Upper lobe of right lung (tissue), 1 donor: ENCODE results near the gene BCL3. TPM values are rescaled to one million over a fixed set of nuclear protein-coding genes. Genes with fewer than 3 reads are reported as not detected.

Source experiments
- ATAC-seq: fragments of 200-7000 bp; cut with Tn5 transposase; one replicate; pipeline ENCODE4 v1.9.1; 2020; ENCODE audit warnings: mild to moderate bottlenecking, moderate library complexity
- DNase-seq: peaks from one replicate; pipeline ENCODE4 v3.0.0-alpha.2; 2020
- H3K27ac ChIP-seq: fragments of 200-600 bp; one replicate; pipeline ENCODE4 v1.8.0; 2022
- H3K27me3 ChIP-seq: fragments of 200-600 bp; one replicate; pipeline ENCODE4 v1.8.0; 2022; ENCODE audit warnings: mild to moderate bottlenecking
- H3K36me3 ChIP-seq: fragments of 200-600 bp; one replicate; pipeline ENCODE4 v1.8.0; 2022
- H3K4me1 ChIP-seq: fragments of 200-600 bp; one replicate; pipeline ENCODE4 v1.8.0; 2022
- H3K4me3 ChIP-seq: fragments of 200-600 bp; one replicate; pipeline ENCODE4 v1.8.0; 2022; ENCODE audit warnings: mild to moderate bottlenecking
- H3K9me3 ChIP-seq: fragments of 200-600 bp; one replicate; pipeline ENCODE4 v1.8.0; 2022
- intact Hi-C: fragments of 100-400 bp; cut with DNase I; formaldehyde crosslinking; loops from one replicate; pipeline ENCODE4 v1.11.0; 2022
- total RNA-seq: library from RNA; stranded (reverse); fragmentation: NEBNext Ultra II Directional; extraction: Animal tissue kit (Norgen Biotek cat#: 25700); gene quantifications from one replicate; pipeline ENCODE4 v1.2.1, GENCODE V29; 2021
- TF ChIP-seq, protein P1 (sequence below): fragments of 200-600 bp; IDR thresholded peaks from one replicate; pipeline ENCODE4 v1.8.0; 2022; ENCODE audit warnings: antibody characterized with exemption
- donor health status: DM: no; HTN: yes; CAD: no; lungs with severe emphysema.

Gene BCL3
- total RNA-seq, 1 donor from 2014 or later: 87.4 TPM

DNA sequence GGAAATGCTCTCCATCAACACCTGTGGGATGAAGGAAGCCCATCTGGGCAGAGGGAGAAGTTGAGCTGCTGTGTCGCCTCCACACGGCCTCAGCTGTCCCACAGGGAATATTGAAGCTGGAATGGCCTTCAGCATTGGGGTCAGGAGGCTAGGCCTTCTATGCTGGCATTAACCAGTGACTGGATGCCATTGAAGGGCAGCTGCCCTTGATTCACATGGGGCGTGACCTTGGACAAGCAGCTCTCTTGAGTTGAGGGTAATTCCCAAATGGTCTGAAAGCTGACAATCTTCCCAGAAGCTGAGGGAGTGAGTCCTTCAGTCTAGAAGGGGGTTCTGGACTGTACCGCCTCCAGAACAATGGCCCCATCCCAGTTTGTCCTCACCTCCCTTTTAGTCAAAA is 6.7 kb downstream of the BCL3 start:
- no peaks in the 10 kb centered on the region for H3K27me3 ChIP-seq
- intact Hi-C loops: no loop called here
- TF ChIP-seq, protein P1, sequence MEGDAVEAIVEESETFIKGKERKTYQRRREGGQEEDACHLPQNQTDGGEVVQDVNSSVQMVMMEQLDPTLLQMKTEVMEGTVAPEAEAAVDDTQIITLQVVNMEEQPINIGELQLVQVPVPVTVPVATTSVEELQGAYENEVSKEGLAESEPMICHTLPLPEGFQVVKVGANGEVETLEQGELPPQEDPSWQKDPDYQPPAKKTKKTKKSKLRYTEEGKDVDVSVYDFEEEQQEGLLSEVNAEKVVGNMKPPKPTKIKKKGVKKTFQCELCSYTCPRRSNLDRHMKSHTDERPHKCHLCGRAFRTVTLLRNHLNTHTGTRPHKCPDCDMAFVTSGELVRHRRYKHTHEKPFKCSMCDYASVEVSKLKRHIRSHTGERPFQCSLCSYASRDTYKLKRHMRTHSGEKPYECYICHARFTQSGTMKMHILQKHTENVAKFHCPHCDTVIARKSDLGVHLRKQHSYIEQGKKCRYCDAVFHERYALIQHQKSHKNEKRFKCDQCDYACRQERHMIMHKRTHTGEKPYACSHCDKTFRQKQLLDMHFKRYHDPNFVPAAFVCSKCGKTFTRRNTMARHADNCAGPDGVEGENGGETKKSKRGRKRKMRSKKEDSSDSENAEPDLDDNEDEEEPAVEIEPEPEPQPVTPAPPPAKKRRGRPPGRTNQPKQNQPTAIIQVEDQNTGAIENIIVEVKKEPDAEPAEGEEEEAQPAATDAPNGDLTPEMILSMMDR: no peak
- ATAC-seq (no peak), DNase-seq (no peak)
- H3K4me3 ChIP-seq: peak overlapping the region; percentile 75
- H3K9me3 ChIP-seq: no peaks in the 10 kb centered on the region
- peaks cover 64% of the 10 kb centered on the region for H3K4me1 ChIP-seq
- H3K27ac ChIP-seq: peak overlapping the region; percentile 95
- H3K36me3 ChIP-seq: peaks cover 51% of the 10 kb centered on the region

DNA sequence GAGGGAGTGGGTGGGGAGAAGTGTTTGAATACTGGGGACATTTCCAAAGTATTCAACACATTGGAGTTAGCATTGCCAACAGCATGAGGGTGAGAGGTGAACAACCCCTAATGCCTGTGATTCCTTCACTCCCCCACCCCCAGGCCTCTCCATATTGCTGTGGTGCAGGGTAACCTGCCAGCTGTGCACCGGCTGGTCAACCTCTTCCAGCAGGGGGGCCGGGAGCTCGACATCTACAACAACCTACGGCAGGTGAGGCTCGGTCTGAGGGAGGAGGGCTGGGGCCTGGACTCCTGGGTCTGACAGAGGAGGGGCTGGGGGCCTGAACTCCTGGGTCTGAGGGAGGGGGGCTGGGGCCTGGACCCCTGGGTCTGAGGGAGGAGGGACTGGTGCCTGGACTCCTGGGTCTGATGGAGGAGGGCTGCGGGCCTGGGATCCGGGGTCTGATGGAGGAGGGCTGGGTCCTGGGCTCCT is 7.6 kb downstream of the BCL3 start:
- Histone ChIP-seq H3K27ac (peak overlapping the region; percentile 95), H3K36me3 (peaks cover 58% of the 10 kb centered on the region), H3K4me1 (peaks cover 56% of the 10 kb centered on the region), H3K27me3 (no peaks in the 10 kb centered on the region), H3K4me3 (no peak overlapping the region), H3K9me3 (no peaks in the 10 kb centered on the region)
- intact Hi-C loops: no loop called here
- TF ChIP-seq, protein P1: no peak
- ATAC-seq (no peak), DNase-seq (no peak)

GRCh38 chr19:44757057-44757734 is 8.7 kb downstream of the BCL3 start:
- H3K36me3 ChIP-seq: peaks cover 48% of the 10 kb centered on the region
- no peaks in the 10 kb centered on the region for H3K27me3 ChIP-seq
- H3K27ac ChIP-seq: peak overlapping the region; percentile 72
- TF ChIP-seq, protein P1: no peak
- H3K4me3 ChIP-seq: peak overlapping the region; percentile 43
- H3K4me1 ChIP-seq: peaks cover 47% of the 10 kb centered on the region
- no peaks in the 10 kb centered on the region for H3K9me3 ChIP-seq
- intact Hi-C loops: no loop called here
- peak; percentile 75 for DNase-seq
- ATAC-seq: peak; percentile 1

DNA sequence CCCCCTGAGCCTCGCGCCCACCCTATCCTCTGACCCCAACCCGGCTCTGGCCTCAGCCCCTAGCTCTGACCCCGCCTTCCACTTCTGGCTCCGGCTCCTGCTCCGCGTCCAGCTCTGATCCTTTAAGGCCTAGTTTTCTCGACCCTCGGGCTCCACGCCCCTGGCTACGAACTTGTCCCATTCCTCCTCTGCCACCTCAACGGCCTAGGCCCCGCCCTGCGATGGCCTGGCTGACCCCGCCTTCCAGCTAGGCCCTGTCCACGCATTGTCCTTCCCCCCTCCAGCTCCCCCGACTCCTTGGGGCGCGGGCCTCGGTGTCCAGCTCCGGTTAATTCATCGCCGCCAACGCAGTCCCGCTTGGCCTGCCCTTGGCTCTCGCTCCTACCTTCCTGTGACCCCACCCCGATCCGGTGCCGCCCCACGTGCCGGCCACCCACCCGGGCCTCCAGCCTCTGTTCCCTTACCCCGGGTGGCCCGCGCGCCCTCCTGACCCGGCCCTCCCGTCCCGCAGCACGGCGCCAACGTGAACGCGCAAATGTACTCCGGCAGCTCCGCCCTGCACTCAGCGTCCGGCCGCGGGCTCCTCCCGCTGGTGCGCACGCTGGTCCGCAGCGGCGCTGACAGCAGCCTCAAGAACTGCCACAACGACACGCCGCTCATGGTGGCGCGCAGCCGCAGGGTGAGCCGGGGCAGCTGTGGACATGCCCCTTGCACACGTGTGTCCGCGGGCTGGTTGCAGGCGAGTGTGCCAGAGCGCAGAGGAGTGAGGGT is 9.4 kb downstream of the BCL3 start:
- peak; percentile 85 for DNase-seq
- Histone ChIP-seq H3K27me3 (no peaks in the 10 kb centered on the region), H3K36me3 (peaks cover 41% of the 10 kb centered on the region), H3K9me3 (no peaks in the 10 kb centered on the region), H3K4me1 (peaks cover 40% of the 10 kb centered on the region), H3K4me3 (peak overlapping the region; percentile 43), H3K27ac (peak overlapping the region; percentile 72)
- intact Hi-C loops: no loop called here
- peak; percentile 32 for ATAC-seq
- TF ChIP-seq, protein P1: no peak

DNA sequence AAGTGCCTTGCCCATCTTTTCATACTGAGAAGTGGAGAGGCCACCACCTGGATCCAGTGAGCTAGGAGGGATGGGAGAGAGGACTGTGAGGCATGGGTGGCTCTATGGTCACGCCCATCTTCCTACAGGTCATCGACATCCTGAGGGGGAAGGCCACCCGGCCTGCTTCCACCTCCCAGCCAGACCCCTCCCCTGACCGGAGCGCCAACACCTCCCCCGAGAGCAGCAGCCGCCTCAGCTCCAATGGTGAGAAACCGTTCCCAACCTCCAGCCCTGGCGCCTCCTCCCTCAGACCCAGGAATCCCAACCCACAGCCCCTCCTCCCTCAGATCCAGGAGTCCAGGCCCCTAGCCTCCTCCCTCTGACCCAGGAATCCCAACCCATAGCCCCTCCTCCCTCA is 10.1 kb downstream of the BCL3 start:
- ATAC-seq: no peak
- Histone ChIP-seq H3K36me3 (peaks cover 41% of the 10 kb centered on the region), H3K4me1 (peaks cover 37% of the 10 kb centered on the region), H3K9me3 (no peaks in the 10 kb centered on the region), H3K4me3 (peak overlapping the region; percentile 43), H3K27me3 (no peaks in the 10 kb centered on the region), H3K27ac (peak overlapping the region; percentile 72)
- intact Hi-C loops: no loop called here
- TF ChIP-seq, protein P1: no peak
- no peak for DNase-seq
